GM19240 (cell line): ENCODE results near the gene HTRA2.
A peak's percentile ranks its signal among the peaks of the same experiment; 100 is the strongest.

Source experiments
- DNase-seq: peaks from one replicate; pipeline ENCODE4 v3.0.0; 2011; ENCODE audit warnings: low spot score; ENCODE audit not compliant: insufficient read length

The HTRA2 gene

GRCh38 chr2:74515271-74515980, 14.3 kb upstream of the HTRA2 start:
- DNase-seq, result no peak

GRCh38 chr2:74515981-74516633, 13.6 kb upstream of the HTRA2 start:
- no peak for DNase-seq

- no peak for DNase-seq
These were observed 13.1 kb upstream of the HTRA2 start for GRCh38 chr2:74516650-74517049.

- no peak for DNase-seq
These were observed 7.2 kb upstream of the HTRA2 start for GRCh38 chr2:74522516-74522915.

- DNase-seq, result no peak
These were observed 5.7 kb upstream of the HTRA2 start for GRCh38 chr2:74524005-74524404.

- DNase-seq, result no peak
These were observed 4.6 kb upstream of the HTRA2 start for GRCh38 chr2:74524955-74525716.

- no peak for DNase-seq
These were observed 3.8 kb upstream of the HTRA2 start, which contains the start of gene DQX1 for GRCh38 chr2:74525717-74526648. TSS of gene DQX1 (minus strand) at chr2:74526231. CDS start at chr2:74525729, 502 bp downstream.

- DNase-seq, result no peak
These were observed 3.0 kb upstream of the HTRA2 start for GRCh38 chr2:74526649-74527230.

GRCh38 chr2:74527741-74528140, 2.0 kb upstream of the HTRA2 start:
- DNase-seq, result no peak

GRCh38 chr2:74528600-74529356, 955 bp upstream of the HTRA2 start:
- no peak for DNase-seq

GRCh38 chr2:74530239-74531187, 780 bp downstream of the HTRA2 start:
- peak; percentile 79 for DNase-seq

GRCh38 chr2:74531666-74532065, 1.9 kb downstream of the HTRA2 start:
- DNase-seq, result no peak

- DNase-seq, result no peak
These were observed 2.5 kb downstream of the HTRA2 start for GRCh38 chr2:74532222-74532621.

- DNase-seq, result no peak
These were observed 3.7 kb downstream of the HTRA2 start for GRCh38 chr2:74533464-74533863.

- no peak for DNase-seq
These were observed 4.7 kb downstream of the HTRA2 start for GRCh38 chr2:74534411-74534810.

- no peak for DNase-seq
These were observed 5.8 kb downstream of the HTRA2 start for GRCh38 chr2:74535440-74535965.

- no peak for DNase-seq
These were observed 6.6 kb downstream of the HTRA2 start for GRCh38 chr2:74536166-74536950.

- no peak for DNase-seq
These were observed 7.4 kb downstream of the HTRA2 start for GRCh38 chr2:74537140-74537539.
